IgD-negative memory B cell (primary cell): ENCODE measurements around the gene EIF5. TPM values are rescaled to one million over a fixed set of nuclear protein-coding genes. Genes with fewer than 3 reads are reported as not detected.
"Not testable (repeated sequence)": the region's sequence is repeated elsewhere in the genome, so short reads cannot be mapped to it uniquely, and the experiment has no call there.

Source experiments
- H3K27ac Mint-ChIP-seq, 3 donors: one replicate each; pipeline ENCODE4 v1.8.0; 2020 to 2022; ENCODE audit warnings: mild to moderate bottlenecking in 3 of 3, mixed read lengths in 3 of 3, moderate library complexity in 1 of 3
- H3K27me3 Mint-ChIP-seq: one replicate; pipeline ENCODE4 v1.8.0; 2021; ENCODE audit warnings: mixed read lengths
- H3K36me3 Mint-ChIP-seq: one replicate; pipeline ENCODE4 v1.8.0; 2020; ENCODE audit warnings: mild to moderate bottlenecking, mixed read lengths
- H3K4me1 Mint-ChIP-seq, 3 donors: one replicate each; pipeline ENCODE4 v1.8.0; 2020 to 2022; ENCODE audit warnings: mixed read lengths in 3 of 3, mild to moderate bottlenecking in 1 of 3
- H3K4me3 Mint-ChIP-seq, 4 donors: one replicate each; pipeline ENCODE4 v1.8.0; 2020 to 2022; ENCODE audit warnings: mild to moderate bottlenecking in 4 of 4, mixed read lengths in 4 of 4, moderate library complexity in 3 of 4
- H3K9me3 Mint-ChIP-seq, 3 donors: one replicate each; pipeline ENCODE4 v1.8.0; 2020 to 2021; ENCODE audit warnings: mixed read lengths in 3 of 3, mild to moderate bottlenecking in 1 of 3
- polyA plus RNA-seq: library from polyadenylated mRNA; unstranded; fragments of 300-500 nt; fragmentation: Illumina TruSeq; gene quantifications from one replicate; pipeline ENCODE4 v1.2.3, GENCODE V29; 2021

The EIF5 gene
- polyA plus RNA-seq, 1 donor from 2014 or later: 372 TPM

DNA sequence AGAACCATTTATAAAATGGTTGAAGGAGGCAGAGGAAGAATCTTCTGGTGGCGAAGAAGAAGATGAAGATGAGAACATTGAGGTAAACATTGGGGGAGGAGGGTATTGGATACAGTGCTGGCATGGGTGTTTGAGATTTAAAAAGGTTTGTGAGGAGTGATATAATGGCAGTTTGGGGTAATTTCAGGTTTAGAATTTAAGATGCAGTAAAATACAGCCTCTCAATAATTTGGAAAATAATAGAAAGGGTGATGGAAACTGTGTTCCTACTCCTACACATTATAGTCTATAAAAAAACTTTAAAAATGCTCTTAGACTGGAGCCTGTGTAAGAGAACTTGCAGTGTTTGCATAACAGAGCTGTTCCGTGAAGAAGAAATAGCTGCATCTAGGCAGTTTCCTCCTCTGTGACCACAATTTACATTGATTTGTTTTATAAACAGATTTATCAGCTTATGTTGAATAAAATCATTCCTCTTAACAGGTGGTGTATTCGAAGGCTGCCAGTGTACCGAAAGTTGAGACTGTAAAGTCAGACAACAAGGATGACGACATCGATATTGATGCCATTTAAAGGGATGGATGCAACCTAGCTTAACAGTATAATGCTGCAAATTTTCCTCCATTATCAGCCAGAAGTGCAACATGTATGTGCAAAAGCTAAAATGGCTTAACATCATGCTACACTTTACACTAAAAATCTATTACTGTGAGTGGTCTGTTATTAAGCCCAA lies 6.6 kb downstream of the EIF5 start:
- Mint-ChIP-seq H3K36me3 (peaks cover 2% of the 10 kb centered on the region), H3K27ac (peak overlapping the region in 2 of 3 donors; percentile 82 to 97), H3K27me3 (no peaks in the 10 kb centered on the region), H3K9me3 (no peaks in the 10 kb centered on the region), H3K4me1 (peaks cover 6 to 27% (median 22%) of the 10 kb centered on the region in 3 donors), H3K4me3 (peak overlapping the region in 1 of 4 donors; percentile 94)

DNA sequence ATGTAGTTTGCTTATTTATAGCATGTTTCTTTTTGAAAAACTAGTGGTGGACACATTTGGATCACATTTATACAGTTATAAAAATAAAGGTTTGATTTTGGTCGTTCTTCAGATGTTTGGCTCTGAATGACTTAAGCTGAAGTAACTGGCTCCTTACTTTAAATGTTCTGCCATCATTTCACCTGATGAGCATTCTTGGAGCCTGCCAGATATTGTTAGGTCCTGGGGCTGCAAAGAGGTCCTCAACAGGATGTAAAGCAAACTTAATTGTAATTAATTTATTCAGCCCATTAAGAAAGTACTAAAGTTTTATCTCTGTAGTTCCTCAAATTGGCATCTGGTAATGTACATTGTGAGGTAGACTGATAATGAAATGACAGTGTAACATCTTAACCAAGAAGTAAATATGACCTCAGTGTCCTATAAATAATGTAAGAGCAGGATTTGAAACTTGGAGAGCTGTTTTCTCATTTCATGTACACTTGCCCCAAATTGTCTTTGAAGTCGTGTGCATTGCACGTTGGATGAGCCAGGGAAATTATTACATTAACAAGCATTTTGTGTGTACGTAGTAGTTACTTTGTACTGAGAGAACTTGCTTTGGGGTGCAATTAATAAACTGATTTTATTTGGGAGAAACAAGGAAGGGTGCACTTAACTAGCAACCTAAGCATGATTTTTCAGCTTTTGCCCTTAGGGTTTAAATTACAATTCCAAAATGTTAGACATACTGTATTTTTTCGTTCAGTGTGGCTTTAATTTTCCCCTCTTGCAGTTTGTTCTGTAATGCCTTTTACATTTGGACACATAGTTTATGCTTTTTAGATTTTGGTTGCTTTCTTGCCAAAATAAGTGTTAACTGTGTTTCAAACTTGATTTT lies 7.5 kb downstream of the EIF5 start:
- Mint-ChIP-seq H3K9me3 (no peaks in the 10 kb centered on the region), H3K36me3 (peaks cover 2% of the 10 kb centered on the region), H3K27ac (peak overlapping the region in 1 of 3 donors; percentile 97), H3K4me3 (peak overlapping the region in 1 of 4 donors; percentile 94), H3K4me1 (peaks cover 3 to 21% (median 18%) of the 10 kb centered on the region in 3 donors), H3K27me3 (no peaks in the 10 kb centered on the region)

DNA sequence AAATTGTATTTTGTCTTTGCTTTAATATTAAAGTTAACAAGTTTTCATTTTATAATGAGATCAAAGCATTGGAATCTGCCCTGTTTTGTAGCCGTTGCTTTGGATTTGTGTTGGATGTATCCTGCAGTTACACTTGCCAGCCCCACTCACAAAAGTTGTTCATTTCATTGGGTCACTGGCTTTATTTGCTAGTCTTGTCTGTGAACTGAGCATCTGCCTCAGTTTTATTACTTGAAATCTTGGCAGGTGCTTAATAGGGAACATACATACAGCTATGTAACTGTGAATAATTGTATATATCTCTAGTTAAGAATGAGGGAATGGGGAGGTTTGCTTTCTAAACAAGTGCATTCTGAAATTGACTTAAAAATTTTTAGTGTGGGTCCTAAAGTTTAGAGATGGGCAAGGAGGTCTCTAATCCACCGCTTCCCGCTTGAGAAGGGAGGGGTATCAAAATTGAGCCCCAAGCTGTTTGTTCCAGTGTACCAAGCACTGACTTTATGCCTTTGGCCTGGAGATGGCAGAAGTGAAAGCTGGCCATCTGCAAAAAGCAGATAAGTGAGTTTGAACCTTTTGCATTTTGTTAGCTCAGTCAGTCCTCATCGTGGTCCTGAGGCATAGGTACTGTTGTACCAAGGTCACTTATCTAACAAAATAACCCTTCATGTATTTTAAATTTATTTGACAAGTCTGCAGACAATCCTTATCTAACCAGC lies 9.3 kb downstream of the EIF5 start:
- Mint-ChIP-seq H3K4me3 (no peak overlapping the region), H3K9me3 (no peaks in the 10 kb centered on the region), H3K4me1 (peaks cover 3 to 18% (median 17%) of the 10 kb centered on the region in 3 donors), H3K27ac (peak overlapping the region in 2 of 3 donors; percentile 35 to 84), H3K36me3 (peaks cover 2% of the 10 kb centered on the region), H3K27me3 (no peaks in the 10 kb centered on the region)

DNA sequence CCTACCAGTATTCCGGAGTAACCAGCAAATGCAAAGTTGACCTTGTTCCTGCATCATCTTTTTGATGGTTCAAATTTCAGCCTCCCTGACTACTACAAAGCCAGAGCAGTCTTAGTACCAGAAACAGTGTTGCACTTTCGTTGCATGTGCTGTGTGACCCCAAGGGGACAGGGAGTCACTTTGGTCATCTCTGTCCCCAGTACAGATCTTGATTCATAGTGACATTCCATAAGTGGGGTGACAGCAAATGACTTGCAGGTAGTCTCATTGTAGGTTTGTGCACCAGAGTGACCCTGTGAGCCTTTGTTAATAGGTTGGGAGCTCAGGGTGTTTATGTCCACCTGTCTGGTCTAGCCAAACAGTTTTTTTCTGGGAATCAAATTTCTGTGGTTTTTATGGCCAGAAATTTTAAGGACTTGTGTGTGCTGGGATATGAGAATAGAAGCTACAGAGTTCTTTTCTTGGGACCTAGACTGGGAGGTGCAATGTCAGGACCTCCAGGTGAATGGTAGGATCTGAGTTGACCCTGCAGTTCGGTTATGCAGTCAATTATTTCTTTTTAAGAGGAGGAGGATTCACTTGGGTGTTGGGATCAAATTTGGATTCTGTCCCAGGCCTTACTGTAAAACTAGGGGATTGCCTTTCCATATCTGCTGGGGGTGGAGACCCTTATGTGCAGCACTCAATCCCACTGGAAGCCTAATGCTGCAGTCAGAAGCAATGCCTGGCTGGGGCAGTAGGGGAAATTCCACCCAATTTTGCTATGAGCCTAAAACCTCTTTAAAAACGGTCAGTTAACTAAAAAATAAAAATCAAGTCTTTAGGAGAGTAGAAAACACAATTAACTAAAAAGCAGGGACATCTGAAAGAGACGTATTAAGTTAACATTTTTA lies 10.1 kb downstream of the EIF5 start:
- Mint-ChIP-seq H3K9me3 (no peaks in the 10 kb centered on the region), H3K36me3 (peaks cover 2% of the 10 kb centered on the region), H3K27ac (peak overlapping the region; percentile 28 to 84 (median 35)), H3K27me3 (no peaks in the 10 kb centered on the region), H3K4me3 (peak overlapping the region in 1 of 4 donors; percentile 50), H3K4me1 (peaks cover 0 to 14% (median 14%) of the 10 kb centered on the region in 3 donors)

DNA sequence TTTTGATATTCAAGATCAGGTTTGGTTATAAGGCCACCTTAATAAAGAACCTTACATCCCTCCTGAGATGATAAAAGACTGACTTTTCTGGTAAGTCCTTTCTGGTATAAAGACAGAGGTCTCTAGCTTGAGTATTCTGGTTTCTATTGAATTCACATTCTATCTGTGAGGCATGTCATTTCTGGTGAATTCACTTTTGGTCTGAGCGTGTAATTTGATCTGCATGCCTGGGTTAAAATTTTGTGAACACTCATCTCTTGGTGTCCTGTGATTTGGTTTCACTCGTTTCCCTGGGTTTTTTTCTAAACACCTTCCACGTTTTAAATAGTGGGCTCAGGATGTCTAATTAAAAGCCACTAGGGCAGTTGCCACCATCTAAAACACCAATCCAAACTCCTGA lies 12.2 kb downstream of the EIF5 start:
- Mint-ChIP-seq H3K9me3 (no peaks in the 10 kb centered on the region), H3K4me1 (peaks cover 2 to 11% (median 9%) of the 10 kb centered on the region in 3 donors), H3K4me3 (no peak overlapping the region), H3K36me3 (peaks cover 2% of the 10 kb centered on the region), H3K27me3 (no peaks in the 10 kb centered on the region), H3K27ac (peak overlapping the region in 2 of 3 donors; percentile 25 to 61)

DNA sequence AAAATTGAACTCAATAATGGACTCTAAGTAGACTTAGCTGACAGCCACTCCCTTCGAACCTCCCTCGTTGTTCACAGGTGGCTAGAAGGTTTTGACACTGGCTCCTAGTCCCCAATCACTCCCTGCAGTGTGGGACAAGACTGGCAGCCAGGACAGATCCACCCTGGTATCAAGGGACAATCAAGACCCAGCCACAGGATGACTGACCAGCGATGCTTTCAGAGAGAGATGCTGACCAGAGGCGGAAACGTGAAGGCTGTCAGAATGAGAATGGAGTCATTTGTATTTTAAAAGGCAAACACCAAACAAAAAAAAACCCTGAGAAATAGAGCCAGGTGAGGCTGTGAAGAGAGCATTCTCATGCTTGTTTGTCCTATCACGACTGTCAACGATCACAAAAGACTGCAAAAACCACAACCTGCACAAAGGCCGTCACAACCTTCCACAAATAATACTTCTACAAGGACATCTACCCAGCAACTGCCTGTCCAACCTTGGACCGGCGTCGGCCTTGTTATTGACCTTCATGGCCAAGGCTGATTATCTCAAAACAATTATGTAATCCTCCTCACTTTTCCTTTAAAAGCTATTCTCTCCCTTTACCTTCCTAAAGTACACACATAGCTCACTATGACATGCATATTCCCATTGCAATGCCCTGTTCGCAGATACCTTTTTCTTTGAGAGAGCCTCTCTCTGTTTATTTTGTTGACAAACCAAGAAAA lies 13.2 kb downstream of the EIF5 start:
- H3K27ac Mint-ChIP-seq: peak overlapping the region in 2 of 3 donors; percentile 61 to 85
- H3K4me1 Mint-ChIP-seq: peaks cover 2 to 7% (median 4%) of the 10 kb centered on the region in 3 donors
- no peak overlapping the region for H3K4me3 Mint-ChIP-seq
- H3K27me3 Mint-ChIP-seq: peaks cover 2% of the 10 kb centered on the region
- no peaks in the 10 kb centered on the region for H3K9me3 Mint-ChIP-seq
- H3K36me3 Mint-ChIP-seq: peaks cover 2% of the 10 kb centered on the region

DNA sequence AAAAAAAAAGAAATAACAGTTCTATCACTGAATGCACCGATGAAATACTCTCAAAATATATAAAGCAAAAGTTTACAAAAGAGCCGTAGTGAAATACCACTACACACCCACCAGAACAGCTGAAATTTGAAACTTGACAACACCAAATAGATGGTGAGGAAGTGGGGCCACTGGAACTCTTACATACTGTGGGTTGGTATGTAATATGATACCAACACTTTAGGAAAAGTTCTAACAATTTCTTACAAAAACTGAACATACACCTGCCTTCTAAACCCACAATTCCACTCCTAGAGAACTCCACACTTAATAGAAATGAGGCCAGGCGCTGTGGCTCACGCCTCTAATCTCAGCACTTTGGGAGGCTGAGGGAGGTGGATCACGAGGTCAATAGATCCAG lies 14.1 kb downstream of the EIF5 start:
- Mint-ChIP-seq H3K4me1 (peaks cover 2 to 5% (median 4%) of the 10 kb centered on the region in 3 donors), H3K27me3 (peaks cover 7% of the 10 kb centered on the region), H3K27ac (no peak overlapping the region)

DNA sequence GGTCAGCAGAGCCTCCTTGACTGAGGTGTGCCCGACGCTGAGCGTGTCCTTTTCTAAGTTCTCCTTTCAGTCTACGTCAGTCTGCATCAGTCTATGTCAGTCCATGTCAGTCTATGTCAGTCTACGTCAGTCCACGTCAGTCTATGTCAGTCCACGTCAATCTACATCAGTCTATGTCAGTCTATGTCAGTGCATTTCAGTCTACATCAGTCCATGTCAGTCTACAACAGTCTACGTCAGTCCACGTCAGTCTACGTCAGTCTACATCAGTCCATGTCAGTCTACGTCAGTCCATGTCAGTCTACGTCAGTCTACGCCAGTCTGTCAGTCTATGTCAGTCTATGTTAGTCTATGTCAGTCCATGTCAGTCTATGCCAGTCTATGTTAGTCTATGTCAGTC lies 15.9 kb downstream of the EIF5 start:
- H3K27ac Mint-ChIP-seq: no peak overlapping the region
- H3K4me1 Mint-ChIP-seq: peaks cover 2 to 5% (median 4%) of the 10 kb centered on the region in 3 donors
- H3K27me3 Mint-ChIP-seq: peaks cover 9% of the 10 kb centered on the region
- peaks cover 0 to 2% (median 0%) of the 10 kb centered on the region in 3 donors for H3K9me3 Mint-ChIP-seq
- no peak overlapping the region for H3K4me3 Mint-ChIP-seq
- H3K36me3 Mint-ChIP-seq: no peaks in the 10 kb centered on the region

More for the DNA sequence above, 14.1 kb downstream of the EIF5 start:
- Mint-ChIP-seq H3K9me3 (no peaks in the 10 kb centered on the region), H3K4me3 (peak overlapping the region in 1 of 4 donors; percentile 30), H3K36me3 (peaks cover 2% of the 10 kb centered on the region)

DNA sequence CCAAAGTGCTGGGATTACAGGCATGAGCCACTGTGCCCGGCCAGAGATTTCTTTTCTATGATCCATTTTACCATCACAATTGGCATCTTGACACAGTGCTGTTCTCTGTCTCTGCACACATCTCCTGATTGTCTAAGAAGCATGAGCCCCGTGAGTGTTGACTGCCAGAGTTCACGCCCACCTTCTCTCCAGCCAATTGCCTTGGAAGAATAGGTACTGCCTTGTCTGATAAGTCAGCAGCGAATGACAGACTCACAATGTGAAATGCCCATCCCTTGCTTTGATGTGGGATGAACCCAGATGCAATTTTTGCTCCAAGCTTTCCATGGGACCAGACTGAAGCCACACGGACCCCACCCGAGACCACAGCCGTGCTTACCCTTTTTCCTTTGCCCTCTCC lies 19.3 kb downstream of the EIF5 start:
- H3K36me3 Mint-ChIP-seq: no peaks in the 10 kb centered on the region
- peaks cover 2 to 7% (median 4%) of the 10 kb centered on the region in 3 donors for H3K4me1 Mint-ChIP-seq
- no peak overlapping the region for H3K4me3 Mint-ChIP-seq
- H3K9me3 Mint-ChIP-seq: peaks cover 0 to 2% (median 0%) of the 10 kb centered on the region in 3 donors
- H3K27ac Mint-ChIP-seq: no peak overlapping the region
- H3K27me3 Mint-ChIP-seq: peaks cover 13% of the 10 kb centered on the region

DNA sequence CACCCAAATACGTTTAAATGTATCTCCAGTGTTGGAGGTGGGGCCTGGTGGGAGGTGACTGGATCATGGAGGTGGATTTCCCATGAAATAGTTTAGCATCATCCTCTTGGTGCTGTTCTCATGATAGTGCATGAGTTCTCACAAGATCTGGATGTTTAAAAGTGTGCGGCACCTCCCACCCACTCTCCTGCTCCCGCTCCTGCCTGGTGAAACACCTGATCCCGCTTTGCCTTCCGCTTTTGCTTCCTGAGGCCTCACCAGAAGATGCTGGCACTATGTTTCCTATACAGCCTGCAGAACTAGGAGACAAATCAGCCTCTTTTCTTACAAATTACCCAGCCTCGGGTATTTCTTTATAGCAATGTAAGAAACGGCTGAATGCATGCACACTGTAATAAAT lies 20.1 kb downstream of the EIF5 start:
- Mint-ChIP-seq H3K4me3 (no peak overlapping the region), H3K36me3 (no peaks in the 10 kb centered on the region), H3K9me3 (peaks cover 0 to 2% (median 0%) of the 10 kb centered on the region in 3 donors), H3K27ac (peak overlapping the region in 1 of 3 donors; percentile 74), H3K27me3 (peaks cover 13% of the 10 kb centered on the region), H3K4me1 (peaks cover 2 to 7% (median 4%) of the 10 kb centered on the region in 3 donors)

DNA sequence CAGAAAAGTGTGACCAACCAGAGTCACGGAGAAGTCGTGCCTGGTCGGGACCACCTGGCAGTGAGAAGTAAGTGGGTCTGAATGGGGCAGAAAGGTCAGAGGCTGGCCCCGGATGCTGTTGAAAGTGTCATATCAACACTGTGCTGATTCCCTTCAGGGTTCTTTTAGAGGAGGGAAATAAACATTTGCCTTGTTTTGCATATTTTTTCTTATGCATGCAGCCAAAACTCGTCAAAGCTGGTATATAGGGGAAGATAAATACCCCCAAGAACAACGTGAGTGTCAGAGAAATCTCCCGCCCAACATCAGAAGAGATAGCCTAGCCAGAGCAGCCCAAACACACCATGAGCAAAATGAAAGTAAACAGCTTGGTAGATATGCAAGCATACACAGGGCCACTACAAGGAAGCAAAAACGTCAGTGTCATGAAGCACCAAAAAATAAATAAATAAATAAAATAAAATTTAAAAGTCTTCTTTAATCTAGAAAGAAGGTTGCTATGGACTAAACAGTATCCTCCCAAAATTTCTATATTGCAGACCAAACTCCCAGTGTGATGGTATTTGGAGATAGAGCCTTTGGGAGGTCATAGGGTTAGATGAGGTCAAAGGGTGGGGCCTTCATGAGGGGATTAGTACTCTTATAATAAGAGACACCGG lies 22.1 kb downstream of the EIF5 start:
- no peaks in the 10 kb centered on the region for H3K36me3 Mint-ChIP-seq
- H3K27ac Mint-ChIP-seq: no peak overlapping the region
- peaks cover 0 to 2% (median 0%) of the 10 kb centered on the region in 3 donors for H3K9me3 Mint-ChIP-seq
- H3K4me1 Mint-ChIP-seq: peaks cover 2 to 6% (median 4%) of the 10 kb centered on the region in 3 donors
- peaks cover 16% of the 10 kb centered on the region for H3K27me3 Mint-ChIP-seq
- H3K4me3 Mint-ChIP-seq: peak overlapping the region in 1 of 4 donors; percentile 58

DNA sequence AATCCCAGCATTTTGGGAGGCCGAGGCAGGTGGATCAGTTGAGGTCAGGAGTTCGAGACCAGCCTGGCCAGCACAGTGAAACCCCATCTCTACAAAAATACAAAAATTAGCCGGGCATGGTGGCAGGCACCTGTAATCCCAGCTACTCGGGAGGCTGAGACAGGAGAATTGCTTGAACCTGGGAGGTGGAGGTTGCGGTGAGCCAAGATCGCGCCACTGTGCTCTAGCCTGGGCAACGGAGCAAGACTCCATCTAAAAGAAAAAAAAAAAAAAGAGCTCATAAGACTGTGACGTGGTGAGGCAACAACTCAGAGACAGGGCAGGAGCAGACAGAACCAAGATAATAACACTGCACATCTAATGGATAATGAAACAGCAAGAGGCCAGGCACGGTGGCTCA lies 23.5 kb downstream of the EIF5 start:
- not testable (repeated sequence) for H3K9me3 Mint-ChIP-seq, H3K36me3 Mint-ChIP-seq, H3K4me1 Mint-ChIP-seq, H3K27ac Mint-ChIP-seq, H3K4me3 Mint-ChIP-seq
- peaks cover 15% of the 10 kb centered on the region for H3K27me3 Mint-ChIP-seq

DNA sequence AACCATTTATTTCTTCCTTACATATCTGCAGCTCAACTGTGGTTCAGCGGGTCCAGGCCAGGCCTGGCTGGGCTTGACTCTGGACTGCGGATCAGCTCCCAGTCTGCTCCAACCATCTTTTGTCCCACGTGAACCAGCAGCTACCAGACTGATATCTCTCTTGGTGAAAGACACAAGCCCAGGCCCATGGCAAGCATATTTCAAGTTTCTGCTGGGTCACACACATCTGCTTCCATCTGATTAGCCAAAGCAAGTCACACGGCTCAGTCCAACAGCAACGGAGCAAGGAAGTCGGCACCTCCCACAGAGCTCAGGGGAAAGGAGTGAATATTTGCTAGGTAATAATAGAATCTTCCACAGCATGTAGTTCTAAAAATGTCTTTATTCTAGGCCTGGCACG lies 26.5 kb downstream of the EIF5 start:
- peaks cover 1% of the 10 kb centered on the region for H3K36me3 Mint-ChIP-seq
- peaks cover 2 to 6% (median 4%) of the 10 kb centered on the region in 3 donors for H3K4me1 Mint-ChIP-seq
- no peak overlapping the region for H3K27ac Mint-ChIP-seq
- peaks cover 13% of the 10 kb centered on the region for H3K27me3 Mint-ChIP-seq
- peaks cover 7 to 26% (median 12%) of the 10 kb centered on the region in 3 donors for H3K9me3 Mint-ChIP-seq
- H3K4me3 Mint-ChIP-seq: no peak overlapping the region
